Measurements from ENCODE around the gene KIF7. TPM values are rescaled to one million over a fixed set of nuclear protein-coding genes. Genes with fewer than 3 reads are reported as not detected.

The KIF7 gene
- total and polyA plus RNA-seq, 10 of the 15 experiments (the other 5 are each of a cell fraction or from before 2014, with no cell fraction given), result 0.01 to 0.36 (median 0.10) TPM; not detected in 2

- peaks cover 6 to 16% of the 10 kb centered on the region in 2 experiments for H3K36me3 ChIP-seq (ENCODE audit: control insufficient read depth in 2 of 2, insufficient read depth in 2 of 2, low read length in 1 of 2)
- H2AFZ ChIP-seq (ENCODE audit: control insufficient read depth, low read depth, low read length), result no peak overlapping the region
- POLR2A ChIA-PET, result no interaction called here
- DNase-seq (ENCODE audit: low read depth, low spot score), result no peak
- TF ChIP-seq ELK1 (IDR thresholded peaks at IDR 0.05; ENCODE audit: low read depth, low read length), result no peak
- TF ChIP-seq MXI1 (IDR thresholded peaks at IDR 0.05; ENCODE audit: low read depth, low read length), result no peak
- TF ChIP-seq REST (IDR thresholded peaks at IDR 0.05; ENCODE audit: low read depth, low read length), result no peak
- no peak for TF ChIP-seq IRF5 (IDR thresholded peaks at IDR 0.05; ENCODE audit: borderline replicate concordance)
- TF ChIP-seq ATF3 (IDR thresholded peaks at IDR 0.05; ENCODE audit: borderline replicate concordance, extremely low read depth, low read depth, low read length), result no peak
- no peak for TF ChIP-seq ESRRA (IDR thresholded peaks at IDR 0.05; ENCODE audit: low read length)
- no peak for TF ChIP-seq RUNX3 (IDR thresholded peaks at IDR 0.05; ENCODE audit: low read length)
- no peak for TF ChIP-seq POLR2AphosphoS2 (IDR thresholded peaks at IDR 0.05; ENCODE audit: low read depth, low read length)
- TF ChIP-seq WRNIP1 (IDR thresholded peaks at IDR 0.05; ENCODE audit: borderline replicate concordance, low read depth, low read length), result no peak
- no peak for TF ChIP-seq BHLHE40 (IDR thresholded peaks at IDR 0.05; ENCODE audit: borderline replicate concordance in 1 of 2, low read depth in 2 of 2, low read length in 1 of 2)
- TF ChIP-seq POLR2AphosphoS5 (IDR thresholded peaks at IDR 0.05; ENCODE audit: low read length), result no peak
- H3K27me3 ChIP-seq (replicated peaks in 1 of 2; ENCODE audit: control insufficient read depth in 2 of 2, insufficient read depth in 2 of 2, low read length in 1 of 2), result no peaks in the 10 kb centered on the region
- no peak overlapping the region for H3K4me3 ChIP-seq
- H3K4me2 ChIP-seq (ENCODE audit: control insufficient read depth, insufficient read depth), result no peak overlapping the region
- H3K27ac ChIP-seq (ENCODE audit: control insufficient read depth, insufficient read depth), result no peak overlapping the region
- no peaks in the 10 kb centered on the region for H4K20me1 ChIP-seq (ENCODE audit: control insufficient read depth, insufficient read depth)
- CTCF ChIA-PET, result interaction anchor here (0.7 kb wide), 1 partner anchor 269 kb away, joined by 3 read pairs; no protein-coding TSS in a partner anchor
- in situ Hi-C loops (cut with MboI), result loop anchor here (25.0 kb wide), 1 partner anchor 1363 kb away; the partner anchor contains the start of gene RCCD1
- BruUV-seq (replicated peaks), result no TSS peak
- WGBS (ENCODE audit: insufficient coverage, insufficient replicate concordance, low lambda C conversion rate, missing lambda C conversion rate), result 97% methylated on average over 4 of the region's 4 CpGs
- no peak for FAIRE-seq
- RAD21 ChIA-PET (ENCODE audit: unreplicated experiment), result no interaction called here
- ATAC-seq, result no peak
- intact Hi-C loops (cut with micrococcal nuclease; ENCODE audit: unreplicated experiment), result no loop called here
- H3K4me1 ChIP-seq (ENCODE audit: control insufficient read depth, insufficient read depth, low read length), result no peaks in the 10 kb centered on the region
- SMC1A ChIA-PET (ENCODE audit: uncharacterized antibody, unreplicated experiment), result no interaction called here
- no peaks in the 10 kb centered on the region for H3K79me2 ChIP-seq (ENCODE audit: control insufficient read depth, insufficient read depth, low read length)
- no peaks in the 10 kb centered on the region for H3K9me3 ChIP-seq (replicated peaks; ENCODE audit: control insufficient read depth, insufficient read depth, low read length)
- no peak overlapping the region for H3K9ac ChIP-seq (ENCODE audit: control insufficient read depth, insufficient read depth, low read length)
These were observed 56.2 kb downstream of the KIF7 start for GRCh38 chr15:89599021-89599420.

Measured in GM12878 (cell line).